Endothelial cell (in vitro differentiated cells): ENCODE measurements around the gene TNS3. TPM values are rescaled to one million over a fixed set of nuclear protein-coding genes. Genes with fewer than 3 reads are reported as not detected.
"Not testable (repeated sequence)": the region's sequence is repeated elsewhere in the genome, so short reads cannot be mapped to it uniquely, and the experiment has no call there.

Experiments
- DNase-seq: peaks from one replicate; pipeline ENCODE4 v3.0.0; 2021; ENCODE audit warnings: low spot score
- H3K27ac Mint-ChIP-seq: one replicate; pipeline ENCODE4 v1.8.0; 2021; ENCODE audit warnings: mixed read lengths, inconsistent platforms; ENCODE audit not compliant: unreplicated experiment
- H3K27me3 Mint-ChIP-seq: one replicate; pipeline ENCODE4 v1.8.0; 2021; ENCODE audit warnings: mild to moderate bottlenecking, moderate library complexity, mixed read lengths, inconsistent platforms; ENCODE audit not compliant: unreplicated experiment
- H3K36me3 Mint-ChIP-seq: one replicate; pipeline ENCODE4 v1.8.0; 2021; ENCODE audit warnings: mild to moderate bottlenecking, low read depth, mixed read lengths, inconsistent platforms; ENCODE audit not compliant: unreplicated experiment
- H3K4me1 Mint-ChIP-seq: one replicate; pipeline ENCODE4 v1.8.0; 2021; ENCODE audit warnings: mild to moderate bottlenecking, mixed read lengths, inconsistent platforms; ENCODE audit not compliant: unreplicated experiment
- H3K4me3 Mint-ChIP-seq: one replicate; pipeline ENCODE4 v1.8.0; 2021; ENCODE audit warnings: mild to moderate bottlenecking, mixed read lengths, inconsistent platforms; ENCODE audit not compliant: unreplicated experiment
- H3K9me3 Mint-ChIP-seq: one replicate; pipeline ENCODE4 v1.8.0; 2021; ENCODE audit warnings: mixed read lengths, inconsistent platforms; ENCODE audit not compliant: unreplicated experiment
- CTCF ChIP-seq: fragments of 200-600 bp; sonication (generic); IDR thresholded peaks from one replicate; pipeline ENCODE4 v1.5.0; 2021; ENCODE audit warnings: antibody characterized with exemption; ENCODE audit not compliant: unreplicated experiment
- total RNA-seq: library from RNA; stranded (reverse); fragmentation: NEBNext Ultra II Directional; extraction: Animal tissue kit (Norgen Biotek cat#: 25700); gene quantifications from one replicate; pipeline ENCODE4 v1.2.1, GENCODE V29; 2021; ENCODE audit not compliant: unreplicated experiment

Gene TNS3
- total RNA-seq, 1 donor from 2014 or later = 7.5 TPM

- Mint-ChIP-seq H3K4me3 (no peak overlapping the region), H3K9me3 (no peaks in the 10 kb centered on the region), H3K36me3 (no peaks in the 10 kb centered on the region), H3K27me3 (peaks cover 4% of the 10 kb centered on the region), H3K27ac (no peak overlapping the region), H3K4me1 (no peaks in the 10 kb centered on the region)
- TF ChIP-seq CTCF = peak; percentile 56
- DNase-seq = no peak
These were observed 137.4 kb downstream of the TNS3 start for GRCh38 chr7:47444376-47445098.

GRCh38 chr7:47443049-47443448 is 138.9 kb downstream of the TNS3 start:
- Mint-ChIP-seq H3K27me3 (peaks cover 5% of the 10 kb centered on the region), H3K9me3 (no peaks in the 10 kb centered on the region), H3K4me1 (no peaks in the 10 kb centered on the region), H3K36me3 (no peaks in the 10 kb centered on the region), H3K4me3 (no peak overlapping the region), H3K27ac (no peak overlapping the region)
- no peak for DNase-seq
- TF ChIP-seq CTCF = no peak

GRCh38 chr7:47442605-47442865 is 139.4 kb downstream of the TNS3 start:
- H3K9me3 Mint-ChIP-seq = no peaks in the 10 kb centered on the region
- TF ChIP-seq CTCF = no peak
- H3K36me3 Mint-ChIP-seq = no peaks in the 10 kb centered on the region
- no peak overlapping the region for H3K27ac Mint-ChIP-seq
- H3K4me3 Mint-ChIP-seq = no peak overlapping the region
- peaks cover 5% of the 10 kb centered on the region for H3K27me3 Mint-ChIP-seq
- H3K4me1 Mint-ChIP-seq = no peaks in the 10 kb centered on the region
- no peak for DNase-seq

- Mint-ChIP-seq H3K27me3 (peaks cover 4% of the 10 kb centered on the region), H3K36me3 (no peaks in the 10 kb centered on the region), H3K4me3 (no peak overlapping the region), H3K27ac (no peak overlapping the region), H3K9me3 (no peaks in the 10 kb centered on the region), H3K4me1 (no peaks in the 10 kb centered on the region)
- no peak for DNase-seq
- TF ChIP-seq CTCF = no peak
These were observed 139.9 kb downstream of the TNS3 start for GRCh38 chr7:47441796-47442604.

- not testable (repeated sequence) for H3K36me3 Mint-ChIP-seq, DNase-seq, H3K27me3 Mint-ChIP-seq, H3K4me3 Mint-ChIP-seq, H3K27ac Mint-ChIP-seq, H3K9me3 Mint-ChIP-seq, H3K4me1 Mint-ChIP-seq
These were observed 140.9 kb downstream of the TNS3 start for GRCh38 chr7:47441048-47441447.
